ENCODE measurements around the gene LBHD2. TPM values are rescaled to one million over a fixed set of nuclear protein-coding genes. Genes with fewer than 3 reads are reported as not detected.

Gene LBHD2
- total and polyA plus RNA-seq, 2 of the 8 experiments (the other 6 are each of a cell fraction or from before 2014, with no cell fraction given), result not detected

DNA sequence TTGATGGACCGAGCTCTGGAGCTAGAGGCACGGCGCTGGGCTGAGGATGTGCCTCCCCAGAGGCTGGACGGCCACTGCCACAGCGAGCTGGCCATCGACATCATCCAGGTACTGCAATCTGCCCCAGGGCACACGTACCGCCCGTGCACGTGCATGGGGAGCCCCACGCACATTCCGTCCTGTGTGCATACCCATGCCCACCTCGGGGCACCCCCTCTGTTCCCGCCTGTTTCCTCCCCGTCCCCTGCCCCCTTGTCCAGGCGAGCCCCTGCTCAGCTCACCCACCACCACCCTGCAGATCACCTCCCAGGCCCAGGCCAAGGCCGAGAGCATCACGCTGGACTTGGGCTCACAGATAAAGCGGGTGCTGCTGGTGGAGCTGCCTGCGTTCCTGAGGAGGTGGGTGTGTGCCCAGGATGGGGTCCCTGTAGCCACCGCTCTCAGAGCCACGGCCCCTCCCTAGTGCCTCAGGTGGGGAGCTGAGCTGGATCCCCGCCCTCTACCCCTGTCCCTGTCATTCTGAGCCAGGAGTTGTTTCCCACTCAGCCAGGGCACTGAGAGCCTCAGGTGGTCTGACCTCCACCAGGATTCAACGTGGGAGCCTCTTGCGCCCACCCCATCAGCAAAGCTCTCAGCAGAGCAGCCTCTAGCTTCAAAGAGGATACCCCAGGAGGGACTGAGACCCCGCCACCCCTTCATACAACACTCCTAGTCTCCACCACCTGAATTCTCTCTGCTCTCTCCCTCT lies 46.2 kb downstream of the LBHD2 start:
- Histone ChIP-seq H3K36me3 (ENCODE audit: control insufficient read depth in 2 of 4, insufficient read depth in 4 of 4, low read length in 3 of 4) (peaks cover 3 to 14% (median 7%) of the 10 kb centered on the region in 4 experiments; a peak in 6 of 8 replicates), H3K4me3 (ENCODE audit: extremely low read depth in 1 of 4, insufficient read depth in 2 of 4, low read depth in 3 of 4, low read length in 4 of 4) (no peak overlapping the region), H2AFZ (ENCODE audit: low read length) (no peak overlapping the region), H2BK120ac (replicated peaks; ENCODE audit: low read depth, low read length) (no peak overlapping the region), H4K91ac (replicated peaks; ENCODE audit: insufficient read length, low read length) (no peak overlapping the region), H3K4me2 (ENCODE audit: insufficient read depth in 1 of 2, low read depth in 2 of 2, low read length in 2 of 2) (no peak overlapping the region), H2BK15ac (ENCODE audit: low read length) (no peak overlapping the region), H2BK5ac (ENCODE audit: low read depth, low read length) (no peak overlapping the region), H4K20me1 (replicated peaks in 1 of 2; ENCODE audit: control insufficient read depth in 1 of 2, insufficient read depth in 2 of 2, low read length in 2 of 2) (peaks cover 5 to 17% of the 10 kb centered on the region in 2 experiments), H3K18ac (ENCODE audit: extremely low read depth, low read length) (no peak overlapping the region), H3K27ac (ENCODE audit: low read depth, low read length) (no peak overlapping the region), H3K9me3 (ENCODE audit: insufficient read depth in 2 of 2, low read depth in 1 of 2, low read length in 1 of 2) (no peaks in the 10 kb centered on the region), H3K4ac (replicated peaks; ENCODE audit: insufficient read length, low read depth, low read length) (no peak overlapping the region), H3K27me3 (replicated peaks in 1 of 4; ENCODE audit: control insufficient read depth in 3 of 4, extremely low read depth in 1 of 4, insufficient read depth in 3 of 4, low read length in 3 of 4) (peaks cover 0 to 26% (median 23%) of the 10 kb centered on the region in 4 experiments; a peak in 6 of 7 replicates), H3K4me1 (replicated peaks in 1 of 4; ENCODE audit: control insufficient read depth in 3 of 4, insufficient read depth in 4 of 4, low read length in 3 of 4) (peaks cover 0 to 12% (median 8%) of the 10 kb centered on the region in 4 experiments; a peak in 4 of 7 replicates), H3K56ac (replicated peaks; ENCODE audit: insufficient read length, low read depth, low read length) (no peak overlapping the region), H4K5ac (ENCODE audit: insufficient read length, low read depth, low read length) (no peak overlapping the region), H3K79me2 (ENCODE audit: control insufficient read depth in 1 of 2, insufficient read depth in 2 of 2, low read length in 2 of 2) (no peaks in the 10 kb centered on the region), H2BK12ac (ENCODE audit: low read depth, low read length) (no peak overlapping the region), H2BK20ac (ENCODE audit: low read length) (no peak overlapping the region), H4K8ac (ENCODE audit: extremely low read depth, insufficient read depth, low read length) (no peak overlapping the region), H3K9ac (replicated peaks in 1 of 4; ENCODE audit: extremely low read depth in 1 of 4, low read depth in 3 of 4, low read length in 3 of 4) (0 out of 7 replicates have a peak overlapping the region, but pooled peaks of 2 of the 4 experiments have one; percentile 14 to 49), H3K79me1 (ENCODE audit: low read depth, low read length) (no peaks in the 10 kb centered on the region), H3K23me2 (ENCODE audit: low read depth, low read length) (peaks cover 6% of the 10 kb centered on the region; the same call in 1 of the 2 replicates), H2AK5ac (ENCODE audit: low read depth, low read length) (no peak overlapping the region), H3K23ac (ENCODE audit: insufficient read length) (no peak overlapping the region), H3K14ac (ENCODE audit: insufficient read length) (no peak overlapping the region)
- CTCF ChIA-PET (ENCODE audit: partially characterized antibody), result interaction anchor here (0.7 to 18.4 kb wide), 13 partner anchors 9 to 168 kb away, joined by 3 to 276 read pairs (median 3); no protein-coding TSS in a partner anchor
- no peak for TF ChIP-seq KDM5A (IDR thresholded peaks at IDR 0.05; ENCODE audit: low read length)
- TF ChIP-seq TAF1 (IDR thresholded peaks at IDR 0.05; ENCODE audit: low read depth, low read length), result no peak
- no peak for TF ChIP-seq TAF7 (optimal IDR thresholded peaks at IDR 0.05; ENCODE audit: borderline replicate concordance, low read depth, low read length)
- TF ChIP-seq JUND (IDR thresholded peaks at IDR 0.05; ENCODE audit: low read length), result no peak
- TF ChIP-seq, protein P1, sequence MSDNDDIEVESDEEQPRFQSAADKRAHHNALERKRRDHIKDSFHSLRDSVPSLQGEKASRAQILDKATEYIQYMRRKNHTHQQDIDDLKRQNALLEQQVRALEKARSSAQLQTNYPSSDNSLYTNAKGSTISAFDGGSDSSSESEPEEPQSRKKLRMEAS (IDR thresholded peaks at IDR 0.05), result no peak
- no peak for TF ChIP-seq RFX5 (IDR thresholded peaks at IDR 0.05; ENCODE audit: borderline replicate concordance, low read depth, low read length)
- TF ChIP-seq ASH2L (IDR thresholded peaks at IDR 0.05; ENCODE audit: low read length), result no peak
- WGBS, 2 experiments (ENCODE audit: extremely low coverage in 1 of 2, insufficient coverage in 1 of 2, insufficient read length in 1 of 2, insufficient replicate concordance in 2 of 2, low coverage in 1 of 2, low lambda C conversion rate in 2 of 2, missing lambda C conversion rate in 1 of 2), result 87% methylated on average over 24 of the region's 26 CpGs; no CpG with 5 or more reads in 1 of the 2 experiments
- POLR2A ChIA-PET (ENCODE audit: partially characterized antibody), result interaction anchor here (0.5 to 4.6 kb wide), 6 partner anchors 7 to 214 kb away, joined by 3 to 26 read pairs (median 3); no protein-coding TSS in a partner anchor
- DNase-seq (ENCODE audit: low read depth in 1 of 2, low spot score in 2 of 2) (no peak), FAIRE-seq (no peak)
